HEK293 (cell line): ENCODE results near the gene USP51.
"Not testable (repeated sequence)": the region's sequence is repeated elsewhere in the genome, so short reads cannot be mapped to it uniquely, and the experiment has no call there.

ENCODE experiments used
- CTCF ChIA-PET: fragments of 350-600 bp; formaldehyde crosslinking; extraction: SDS; loops from one replicate; lab custom pipeline; 2021; ENCODE audit warnings: antibody characterized with exemption; lab: Yijun Ruan, JAX
- POLR2A ChIA-PET: fragments of 300-600 bp; formaldehyde crosslinking; extraction: SDS; loops from one replicate; lab custom pipeline; 2020; ENCODE audit warnings: antibody characterized with exemption, inconsistent platforms; lab: Yijun Ruan, JAX
- H3K27ac ChIP-seq: fragments of 200-500 bp; sonication (Bioruptor generic); 2 replicates; pipeline ENCODE4 v1.5.1; 2014; ENCODE audit warnings: low read depth, low read length, control low read depth, inconsistent platforms; ENCODE audit errors: extremely low read depth
- H3K36me3 ChIP-seq, 2 experiments: fragments of 200-500 bp in 1 of 2; sonication (Bioruptor generic) in 1 of 2; 1 replicate in 1 of 2; 2 replicates in 1 of 2; pipeline ENCODE4 v1.5.1; 2014 to 2017; ENCODE audit warnings: inconsistent platforms in 2 of 2, low read length in 2 of 2; ENCODE audit not compliant: control insufficient read depth in 2 of 2, insufficient read depth in 1 of 2
- H3K4me1 ChIP-seq: fragments of 200-500 bp; sonication (Bioruptor generic); 2 replicates; pipeline ENCODE4 v1.5.1; 2014; ENCODE audit warnings: mild to moderate bottlenecking, low read length, inconsistent platforms; ENCODE audit not compliant: control insufficient read depth, insufficient read depth
- H3K4me3 ChIP-seq: 2 replicates; pipeline ENCODE4 v1.5.1; 2011; ENCODE audit warnings: low read depth, mild to moderate bottlenecking, control low read depth, low read length, moderate library complexity
- H3K9me3 ChIP-seq: fragments of 200-500 bp; sonication (Bioruptor generic); 2 replicates; pipeline ENCODE4 v1.5.1; 2014; ENCODE audit warnings: low read depth, low read length, inconsistent platforms; ENCODE audit not compliant: control insufficient read depth, insufficient read depth
- GLIS2 ChIP-seq: fragments of 450-650 bp; formaldehyde crosslinking; IDR thresholded peaks from 2 replicates; pipeline ENCODE4 v1.5.1; 2016; ENCODE audit warnings: missing biosample characterization, missing genetic modification characterization
- KLF1 ChIP-seq: fragments of 450-650 bp; formaldehyde crosslinking; IDR thresholded peaks from 2 replicates; pipeline ENCODE4 v1.5.1; 2016; ENCODE audit warnings: missing biosample characterization, missing genetic modification characterization
- SP7 ChIP-seq: fragments of 450-650 bp; formaldehyde crosslinking; IDR thresholded peaks from 2 replicates; pipeline ENCODE4 v1.5.1; 2016; ENCODE audit warnings: missing biosample characterization, missing genetic modification characterization
- ZBTB6 ChIP-seq: fragments of 450-650 bp; formaldehyde crosslinking; IDR thresholded peaks from 2 replicates; pipeline ENCODE4 v1.5.1; 2017; ENCODE audit warnings: missing biosample characterization, missing genetic modification characterization
- ZEB2 ChIP-seq: fragments of 450-650 bp; formaldehyde crosslinking; IDR thresholded peaks from 2 replicates; pipeline ENCODE4 v1.5.1; 2016; ENCODE audit warnings: missing biosample characterization, missing genetic modification characterization
- ZFP3 ChIP-seq: fragments of 450-650 bp; formaldehyde crosslinking; IDR thresholded peaks from 2 replicates; pipeline ENCODE4 v1.5.1; 2016; ENCODE audit warnings: low read depth, missing biosample characterization, missing genetic modification characterization
- ZFP69B ChIP-seq: fragments of 450-650 bp; formaldehyde crosslinking; IDR thresholded peaks from 2 replicates; pipeline ENCODE4 v1.5.1; 2016; ENCODE audit warnings: missing biosample characterization, missing genetic modification characterization
- ZNF175 ChIP-seq: fragments of 450-650 bp; formaldehyde crosslinking; IDR thresholded peaks from 2 replicates; pipeline ENCODE4 v1.5.1; 2016; ENCODE audit warnings: missing biosample characterization, missing genetic modification characterization
- ZNF184 ChIP-seq: fragments of 450-650 bp; IDR thresholded peaks from 2 replicates; pipeline ENCODE4 v1.5.1; 2018; ENCODE audit warnings: missing biosample characterization, mild to moderate bottlenecking, missing genetic modification characterization
- ZNF221 ChIP-seq: fragments of 450-650 bp; formaldehyde crosslinking; IDR thresholded peaks from 2 replicates; pipeline ENCODE4 v1.5.1; 2017; ENCODE audit warnings: missing biosample characterization, missing genetic modification characterization, borderline replicate concordance
- ZNF391 ChIP-seq: fragments of 450-650 bp; formaldehyde crosslinking; IDR thresholded peaks from 2 replicates; pipeline ENCODE4 v1.5.1; 2016; ENCODE audit warnings: low read depth, missing biosample characterization, missing genetic modification characterization, borderline replicate concordance
- ZNF426 ChIP-seq: fragments of 450-650 bp; formaldehyde crosslinking; IDR thresholded peaks from 2 replicates; pipeline ENCODE4 v1.5.1; 2017; ENCODE audit warnings: missing biosample characterization, missing genetic modification characterization, mild to moderate bottlenecking, inconsistent platforms, moderate library complexity
- ZNF514 ChIP-seq: fragments of 450-650 bp; formaldehyde crosslinking; IDR thresholded peaks from 2 replicates; pipeline ENCODE4 v1.5.1; 2016; ENCODE audit warnings: missing biosample characterization, missing genetic modification characterization
- ZNF548 ChIP-seq: fragments of 450-650 bp; formaldehyde crosslinking; IDR thresholded peaks from 2 replicates; pipeline ENCODE4 v1.5.1; 2016; ENCODE audit warnings: missing biosample characterization, missing genetic modification characterization
- ZNF654 ChIP-seq: fragments of 450-650 bp; formaldehyde crosslinking; IDR thresholded peaks from 2 replicates; pipeline ENCODE4 v1.5.1; 2016; ENCODE audit warnings: low read depth, missing biosample characterization, missing genetic modification characterization
- ZNF747 ChIP-seq: fragments of 450-650 bp; formaldehyde crosslinking; IDR thresholded peaks from 2 replicates; pipeline ENCODE4 v1.5.1; 2016; ENCODE audit warnings: missing biosample characterization, missing genetic modification characterization
- ZNF76 ChIP-seq: fragments of 450-650 bp; formaldehyde crosslinking; IDR thresholded peaks from 2 replicates; pipeline ENCODE4; 2016; ENCODE audit warnings: low read depth, missing biosample characterization, missing genetic modification characterization, borderline replicate concordance
- ZNF837 ChIP-seq: fragments of 450-650 bp; formaldehyde crosslinking; IDR thresholded peaks from 2 replicates; pipeline ENCODE4 v1.5.1; 2016; ENCODE audit warnings: missing biosample characterization, missing genetic modification characterization
- ZXDB ChIP-seq: fragments of 450-650 bp; formaldehyde crosslinking; IDR thresholded peaks from 2 replicates; pipeline ENCODE4 v1.5.1; 2016; ENCODE audit warnings: missing biosample characterization, missing genetic modification characterization
- TF ChIP-seq, protein P1 (sequence below): fragments of 450-650 bp; formaldehyde crosslinking; IDR thresholded peaks from 2 replicates; pipeline ENCODE4 v1.5.1; 2016; ENCODE audit warnings: missing biosample characterization, missing genetic modification characterization

The USP51 gene

GRCh38 chrX:55451141-55451540 is 38.5 kb downstream of the USP51 start:
- H3K4me3 ChIP-seq, result no peak overlapping the region
- H3K4me1 ChIP-seq, result no peaks in the 10 kb centered on the region
- no peaks in the 10 kb centered on the region for H3K9me3 ChIP-seq
- H3K36me3 ChIP-seq, result no peaks in the 10 kb centered on the region
- no peak overlapping the region for H3K27ac ChIP-seq
- ChIA-PET CTCF (interaction anchor here (0.5 kb wide), 1 partner anchor 1442 kb away, joined by 4 read pairs; no protein-coding TSS in a partner anchor), POLR2A (no interaction called here)
- TF ChIP-seq GLIS2 (no peak), ZFP3 (tag by site-specific recombination) (no peak), ZNF221 (tag by site-specific recombination) (no peak), ZFP69B (tag by site-specific recombination) (no peak), ZXDB (tag by site-specific recombination) (no peak), ZNF391 (tag by site-specific recombination) (no peak), ZNF184 (tag by site-specific recombination) (no peak), ZEB2 (no peak), KLF1 (tag by site-specific recombination) (no peak), ZBTB6 (no peak), SP7 (no peak), ZNF837 (tag by site-specific recombination) (no peak), ZNF747 (tag by site-specific recombination) (no peak), ZNF76 (tag by site-specific recombination) (no peak), ZNF514 (tag by site-specific recombination) (no peak), ZNF548 (tag by site-specific recombination) (no peak), ZNF426 (tag by site-specific recombination) (no peak)
- TF ChIP-seq, protein P1, sequence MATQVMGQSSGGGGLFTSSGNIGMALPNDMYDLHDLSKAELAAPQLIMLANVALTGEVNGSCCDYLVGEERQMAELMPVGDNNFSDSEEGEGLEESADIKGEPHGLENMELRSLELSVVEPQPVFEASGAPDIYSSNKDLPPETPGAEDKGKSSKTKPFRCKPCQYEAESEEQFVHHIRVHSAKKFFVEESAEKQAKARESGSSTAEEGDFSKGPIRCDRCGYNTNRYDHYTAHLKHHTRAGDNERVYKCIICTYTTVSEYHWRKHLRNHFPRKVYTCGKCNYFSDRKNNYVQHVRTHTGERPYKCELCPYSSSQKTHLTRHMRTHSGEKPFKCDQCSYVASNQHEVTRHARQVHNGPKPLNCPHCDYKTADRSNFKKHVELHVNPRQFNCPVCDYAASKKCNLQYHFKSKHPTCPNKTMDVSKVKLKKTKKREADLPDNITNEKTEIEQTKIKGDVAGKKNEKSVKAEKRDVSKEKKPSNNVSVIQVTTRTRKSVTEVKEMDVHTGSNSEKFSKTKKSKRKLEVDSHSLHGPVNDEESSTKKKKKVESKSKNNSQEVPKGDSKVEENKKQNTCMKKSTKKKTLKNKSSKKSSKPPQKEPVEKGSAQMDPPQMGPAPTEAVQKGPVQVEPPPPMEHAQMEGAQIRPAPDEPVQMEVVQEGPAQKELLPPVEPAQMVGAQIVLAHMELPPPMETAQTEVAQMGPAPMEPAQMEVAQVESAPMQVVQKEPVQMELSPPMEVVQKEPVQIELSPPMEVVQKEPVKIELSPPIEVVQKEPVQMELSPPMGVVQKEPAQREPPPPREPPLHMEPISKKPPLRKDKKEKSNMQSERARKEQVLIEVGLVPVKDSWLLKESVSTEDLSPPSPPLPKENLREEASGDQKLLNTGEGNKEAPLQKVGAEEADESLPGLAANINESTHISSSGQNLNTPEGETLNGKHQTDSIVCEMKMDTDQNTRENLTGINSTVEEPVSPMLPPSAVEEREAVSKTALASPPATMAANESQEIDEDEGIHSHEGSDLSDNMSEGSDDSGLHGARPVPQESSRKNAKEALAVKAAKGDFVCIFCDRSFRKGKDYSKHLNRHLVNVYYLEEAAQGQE (tag by site-specific recombination), result no peak

DNA sequence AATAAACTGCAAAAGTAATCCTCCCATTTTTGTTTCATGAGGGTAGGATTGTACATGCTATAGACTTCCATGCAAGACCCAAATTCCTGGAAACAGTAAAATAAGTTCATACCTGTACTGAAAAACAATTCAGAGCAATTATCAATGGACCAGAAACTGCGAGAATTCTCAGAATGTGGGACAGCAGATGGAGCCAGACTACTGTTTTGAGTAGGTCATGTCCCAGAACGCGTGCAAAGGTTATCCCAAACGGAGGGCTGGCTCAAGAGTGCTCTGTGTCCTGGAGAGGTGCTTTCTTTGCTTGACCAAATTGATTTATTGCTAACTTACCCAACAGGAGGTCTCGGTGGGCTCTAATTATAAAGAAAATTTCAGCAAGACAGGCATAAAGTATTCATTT is 39.4 kb downstream of the USP51 start:
- POLR2A ChIA-PET, result no interaction called here
- H3K36me3 ChIP-seq, result no peaks in the 10 kb centered on the region
- H3K4me1 ChIP-seq, result no peaks in the 10 kb centered on the region
- H3K27ac ChIP-seq, result no peak overlapping the region
- no peak overlapping the region for H3K4me3 ChIP-seq
- H3K9me3 ChIP-seq, result no peaks in the 10 kb centered on the region
- TF ChIP-seq ZNF654 (0 out of 2 replicates have a peak, but pooled peaks have one; percentile 3), ZNF175 (tag by site-specific recombination) (no peak)
- TF ChIP-seq, protein P1 (tag by site-specific recombination), result no peak
- TF ChIP-seq, all 188 proteins: peak for 1
- CTCF ChIA-PET, result no interaction called here

DNA sequence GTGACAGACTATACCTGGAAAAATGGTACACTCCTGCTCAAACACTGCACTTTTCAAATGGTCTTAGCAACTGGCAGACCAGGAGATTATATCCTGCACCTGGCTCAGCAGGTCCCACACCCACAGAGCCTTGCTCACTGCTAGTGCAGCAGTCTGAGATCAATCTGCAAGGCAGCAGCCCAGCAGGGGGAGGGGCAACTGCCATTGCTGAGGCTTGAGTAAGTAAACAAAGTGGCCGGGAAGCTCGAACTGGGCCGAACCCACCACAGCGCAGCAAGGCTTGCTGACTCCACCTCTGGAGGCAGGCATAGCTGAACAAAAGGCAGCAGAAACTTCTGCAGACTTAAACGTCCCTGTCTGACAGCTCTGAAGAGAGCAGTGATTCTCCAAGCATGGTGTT is 46.2 kb downstream of the USP51 start:
- H3K9me3 ChIP-seq, H3K27ac ChIP-seq, H3K4me1 ChIP-seq, H3K36me3 ChIP-seq, H3K4me3 ChIP-seq, POLR2A ChIA-PET: not testable (repeated sequence)
- CTCF ChIA-PET, result interaction anchor here (0.6 kb wide), 1 partner anchor 812 kb away, joined by 3 read pairs; no protein-coding TSS in a partner anchor
